HG03135 (cell line): ENCODE data around the gene CNTNAP4.

Source experiments
- ATAC-seq: cut with Tn5 transposase; IDR thresholded peaks from one replicate; pipeline ENCODE4 v1.9.1; 2021; ENCODE audit warnings: mild to moderate bottlenecking, moderate library complexity; ENCODE audit not compliant: unreplicated experiment

CNTNAP4 gene

DNA sequence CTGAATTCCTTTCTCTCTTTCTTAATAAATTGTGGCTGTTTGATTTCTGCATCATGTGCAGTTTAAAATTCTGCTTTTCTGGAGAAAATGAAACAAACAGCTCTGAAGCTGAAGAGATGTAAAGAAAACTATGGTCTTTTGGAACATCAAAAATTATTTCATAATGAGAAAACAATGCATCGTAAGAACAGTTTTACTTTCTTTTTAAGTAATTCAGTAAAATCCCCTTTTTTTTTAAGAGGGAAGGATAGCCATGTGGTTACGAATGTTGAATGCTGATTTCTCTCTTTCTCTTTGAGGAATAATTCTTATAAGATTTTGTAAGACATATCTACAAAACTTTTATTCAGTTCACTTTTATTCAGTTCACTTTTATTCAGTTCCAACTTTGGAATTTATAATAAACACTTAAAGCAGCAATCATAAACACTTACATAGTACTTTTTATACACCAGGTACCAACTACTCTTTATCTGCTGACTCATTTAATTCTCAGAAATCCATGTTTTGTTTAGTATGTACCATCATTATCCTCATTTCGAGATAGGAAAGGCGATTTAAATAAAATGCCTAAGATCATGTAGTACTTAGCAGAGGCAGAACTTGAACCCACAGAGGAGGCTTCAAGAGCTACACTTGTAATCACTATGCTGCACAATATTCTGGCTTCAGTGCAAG, 26.6 kb downstream of the CNTNAP4 start:
- ATAC-seq: no peak

DNA sequence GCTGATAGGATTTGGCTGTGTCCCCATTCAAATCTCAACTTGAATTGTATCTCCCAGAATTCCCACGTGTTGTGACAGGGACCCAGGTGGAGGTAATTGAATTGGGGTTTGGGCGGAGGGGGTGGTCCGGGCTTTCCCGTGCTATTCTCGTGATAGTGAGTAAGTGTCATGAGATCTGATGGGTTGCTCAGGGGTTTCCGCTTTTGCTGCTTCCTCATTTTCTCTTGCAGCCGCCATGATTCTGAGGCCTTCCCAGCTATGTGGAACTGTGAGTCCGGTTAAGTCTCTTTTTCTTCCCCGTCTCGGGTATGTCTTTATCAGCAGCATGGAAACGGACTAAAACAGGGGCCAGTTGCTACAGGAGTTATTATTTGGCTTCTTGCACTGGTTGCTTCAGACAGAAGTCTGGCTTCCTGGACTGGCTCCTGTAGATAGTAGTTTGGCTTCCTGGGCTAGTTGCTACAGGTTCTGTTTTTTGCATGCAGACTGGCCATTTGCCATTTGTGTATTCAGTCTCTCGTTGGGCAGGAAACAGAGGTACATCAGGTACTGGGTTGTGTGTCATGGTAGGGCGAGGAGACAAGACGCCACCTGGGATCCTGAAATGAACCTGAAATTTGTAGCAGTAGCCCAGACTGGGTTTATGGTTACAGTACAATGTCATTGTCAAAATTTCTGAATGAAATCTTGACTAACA, 32.6 kb downstream of the CNTNAP4 start:
- ATAC-seq: no peak

DNA sequence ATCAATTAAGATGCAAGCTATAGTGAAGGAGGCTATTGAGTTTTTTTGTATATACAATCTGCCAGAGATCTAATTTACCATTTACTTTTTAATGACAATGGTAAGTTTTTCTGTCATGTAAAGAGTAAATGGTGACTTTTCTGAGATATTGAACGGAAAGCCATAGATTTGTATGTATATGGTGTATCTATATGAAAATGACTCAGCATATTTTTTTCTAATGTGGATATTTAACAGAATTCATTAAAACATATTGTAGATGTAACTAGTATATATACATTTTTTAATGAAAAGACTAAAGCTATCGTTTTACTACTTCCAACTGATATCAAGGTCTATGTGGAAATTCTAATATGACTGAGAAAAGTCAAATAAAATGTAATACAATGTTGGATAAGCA, 34.1 kb downstream of the CNTNAP4 start:
- ATAC-seq: no peak

DNA sequence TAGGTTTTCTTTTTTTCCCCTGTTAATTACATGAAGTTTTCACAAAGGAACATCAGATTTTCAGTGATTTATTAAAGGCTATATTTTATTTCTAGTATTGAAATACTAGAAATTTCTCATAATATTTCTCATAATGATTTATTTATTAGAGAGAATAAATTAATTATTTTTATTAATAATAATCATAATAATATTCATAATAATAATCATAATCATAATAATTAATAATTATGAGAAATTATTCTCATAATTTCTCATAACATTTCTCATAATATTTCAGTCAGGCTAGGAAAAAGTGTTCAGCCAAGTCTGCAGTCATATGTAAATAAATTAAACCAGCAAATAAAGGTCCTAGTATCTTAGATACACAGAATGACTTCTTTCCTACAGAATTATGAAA, 41.4 kb downstream of the CNTNAP4 start:
- no peak for ATAC-seq

DNA sequence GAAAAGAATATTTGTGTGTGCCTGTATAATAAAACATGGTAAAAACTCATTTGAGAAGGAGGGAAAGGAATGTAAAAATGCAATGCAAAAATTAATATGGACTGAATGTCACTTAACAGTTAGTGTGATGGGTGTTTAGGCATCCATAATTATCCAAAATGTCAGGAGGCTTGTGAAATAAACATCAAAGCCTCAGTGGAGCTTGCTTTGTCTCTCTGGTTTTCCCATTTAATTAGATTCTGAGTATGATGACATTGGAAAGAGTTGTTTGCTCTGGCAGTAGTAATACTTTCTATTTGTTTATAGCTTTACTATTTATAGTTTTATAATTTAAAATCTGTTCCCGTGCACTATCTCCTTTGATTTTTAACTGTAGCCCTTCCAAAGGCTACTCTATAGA, 51.9 kb downstream of the CNTNAP4 start:
- no peak for ATAC-seq

DNA sequence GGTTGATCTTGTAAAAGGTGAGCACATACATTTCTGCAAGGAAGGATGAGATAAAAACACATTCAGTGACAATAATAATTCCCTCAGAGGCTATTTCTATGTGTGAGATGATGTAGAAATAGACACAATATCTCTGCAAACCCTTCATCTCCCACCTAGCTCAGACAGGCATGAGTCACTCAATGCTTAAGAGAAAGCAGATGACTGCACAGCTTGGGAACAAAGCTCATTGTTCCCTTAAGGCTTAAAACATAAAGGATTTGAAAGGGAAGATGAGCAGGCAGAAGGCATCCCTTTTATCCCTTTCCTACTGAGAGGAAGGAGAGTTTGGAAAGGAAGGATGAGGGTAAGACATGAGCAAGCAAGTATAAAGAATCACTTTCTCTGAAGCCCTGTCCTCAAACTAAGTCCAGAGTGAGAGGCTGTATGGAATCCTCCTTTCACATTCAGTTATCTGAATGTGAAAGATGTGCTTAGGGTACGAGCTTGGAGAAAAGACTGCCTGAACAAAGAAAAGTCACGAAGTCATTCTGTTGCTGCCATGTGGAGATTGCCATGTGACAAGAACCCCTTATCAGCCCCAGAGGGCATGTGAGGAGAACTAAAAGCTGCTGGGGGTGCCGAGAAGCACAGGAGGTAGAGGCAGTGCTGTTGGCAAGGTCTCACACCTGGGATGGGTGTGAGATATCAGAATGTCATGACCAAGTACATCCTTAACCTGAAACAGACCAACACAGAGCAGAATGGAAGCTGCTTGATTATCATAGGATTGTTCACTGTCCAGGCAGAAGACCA, 58.2 kb downstream of the CNTNAP4 start:
- no peak for ATAC-seq

DNA sequence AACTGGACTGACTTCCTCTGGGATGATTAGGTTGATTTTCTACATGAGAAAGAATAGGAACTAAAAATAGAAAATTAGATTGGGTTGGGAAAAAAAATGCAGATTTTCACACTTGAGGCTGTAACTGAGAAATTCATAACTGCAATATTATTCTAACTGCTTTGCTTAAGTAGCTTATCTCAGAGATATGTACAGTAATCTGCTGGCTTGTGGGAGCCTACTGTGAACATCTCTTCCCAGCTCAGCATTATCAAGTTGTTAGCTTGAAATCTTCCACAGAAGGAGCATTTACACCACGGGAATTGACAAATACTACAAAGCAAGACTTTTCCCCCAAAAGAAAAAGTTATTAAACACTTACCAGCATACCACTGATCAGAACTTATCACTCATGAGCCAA, 58.9 kb downstream of the CNTNAP4 start:
- no peak for ATAC-seq

DNA sequence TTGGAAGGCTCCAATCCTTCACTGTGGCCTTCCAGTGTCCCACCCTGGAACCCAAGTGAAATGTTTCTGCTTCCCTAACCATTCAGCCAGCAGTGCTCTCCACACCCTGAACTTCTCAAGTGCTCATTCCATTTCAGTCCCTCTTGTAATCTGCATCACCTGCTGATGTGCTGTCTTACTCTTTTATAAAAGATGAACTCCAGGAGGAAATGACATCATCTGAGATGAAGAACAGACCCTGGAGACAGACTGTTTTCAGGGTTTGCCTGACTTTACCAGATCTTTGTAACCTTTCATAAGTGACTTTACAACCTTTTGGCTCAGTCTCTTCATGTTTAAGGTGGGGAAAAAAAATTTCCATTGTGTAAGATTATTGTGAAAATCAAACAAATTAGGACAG, 61.3 kb downstream of the CNTNAP4 start:
- ATAC-seq: no peak

DNA sequence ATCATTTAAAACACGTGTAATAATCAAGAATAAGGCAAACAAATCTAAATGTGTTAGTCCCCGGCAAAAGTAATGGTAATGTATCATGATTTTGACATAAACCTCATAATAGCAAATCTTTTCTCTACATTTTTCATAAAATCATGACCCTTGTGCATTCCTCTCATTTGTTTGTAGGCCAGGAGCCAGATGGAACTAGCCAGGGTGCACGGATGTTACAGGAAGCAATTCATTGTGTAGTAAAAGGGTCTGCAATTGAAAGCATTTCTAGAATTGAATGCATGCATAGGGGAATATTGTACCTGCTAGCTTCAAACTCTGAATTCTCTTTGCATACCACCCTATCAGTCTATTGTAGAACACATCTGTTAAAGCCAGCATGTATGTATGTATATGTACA, 66.6 kb downstream of the CNTNAP4 start:
- no peak for ATAC-seq

DNA sequence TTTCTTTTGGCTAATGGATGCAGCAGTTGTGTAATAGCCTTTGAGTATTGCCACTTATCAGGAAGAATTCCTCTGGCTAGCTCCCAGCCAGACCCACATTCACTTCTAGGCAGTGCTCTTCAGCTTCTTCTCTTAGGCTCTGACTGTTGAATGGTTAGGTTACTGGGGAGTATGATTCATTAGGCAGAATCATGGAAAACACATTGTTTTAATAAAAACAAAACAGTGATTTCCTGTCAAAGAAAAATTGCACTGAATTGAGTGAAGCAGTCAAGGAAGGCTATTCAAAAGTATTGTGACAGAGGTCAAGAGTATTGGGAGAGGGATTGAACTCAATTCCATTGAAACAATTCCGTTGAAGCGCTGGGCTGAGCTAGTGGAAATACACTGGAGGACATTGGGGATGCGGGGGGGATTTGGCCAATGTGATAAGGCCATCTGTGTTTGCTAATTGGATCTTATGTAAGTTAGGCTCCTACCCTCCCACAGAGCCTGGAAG, 68.0 kb downstream of the CNTNAP4 start:
- no peak for ATAC-seq

DNA sequence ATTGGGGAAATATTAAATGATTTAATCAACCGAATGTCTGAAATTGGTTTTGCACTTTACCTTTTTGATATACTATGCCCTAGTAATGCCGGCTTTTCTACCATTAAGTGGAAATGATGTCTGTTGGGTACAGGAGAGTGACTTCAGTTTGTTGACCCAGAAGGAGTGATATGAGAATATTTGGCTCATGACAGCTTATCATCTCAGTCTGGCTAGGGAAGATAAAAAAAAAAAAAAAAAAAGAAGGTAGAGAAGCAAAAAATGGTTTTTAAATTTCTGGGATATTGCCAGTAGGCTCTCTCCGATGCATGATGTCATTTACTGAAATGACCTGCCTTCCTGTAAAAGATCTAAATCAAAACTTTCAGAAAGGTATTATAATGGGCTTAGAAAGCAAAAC, 69.0 kb downstream of the CNTNAP4 start:
- ATAC-seq: no peak

DNA sequence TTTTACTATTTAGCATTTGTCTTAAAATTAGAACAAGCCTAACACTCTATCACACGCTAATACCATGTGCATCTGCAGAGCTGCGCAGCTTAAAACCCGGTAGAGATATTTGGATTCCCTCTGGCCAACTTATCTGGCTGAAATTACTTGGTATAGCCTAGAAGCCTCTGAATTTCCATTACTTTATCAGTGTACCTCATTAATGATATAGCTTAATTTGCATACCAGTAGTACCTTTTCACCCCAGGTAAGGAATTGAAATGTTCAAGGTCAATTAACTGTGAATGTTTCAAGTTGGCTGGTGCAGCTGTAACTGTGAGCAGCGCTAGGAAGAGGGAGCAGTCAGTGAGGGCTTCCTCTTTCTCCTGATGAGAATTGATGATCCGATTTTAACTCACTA, 74.2 kb downstream of the CNTNAP4 start:
- ATAC-seq: no peak

DNA sequence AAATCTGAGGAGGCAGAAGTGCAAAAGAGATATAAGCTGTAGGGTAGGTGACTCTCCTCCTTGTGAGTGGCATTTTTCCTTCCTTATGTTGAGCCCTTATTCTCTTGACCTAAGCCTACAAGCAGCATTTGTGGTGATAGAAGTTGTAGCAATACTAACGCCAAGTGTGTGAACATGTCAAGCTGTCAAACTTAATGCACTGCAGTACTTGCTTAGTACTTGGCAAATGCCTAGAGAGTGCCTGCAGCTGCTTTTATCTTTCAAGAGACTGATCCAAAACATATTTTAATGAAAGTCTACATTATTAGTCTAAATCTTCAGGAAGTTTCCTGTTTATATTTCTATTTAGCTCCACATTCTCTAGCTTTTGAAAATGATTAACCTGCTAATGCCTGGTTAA, 83.2 kb downstream of the CNTNAP4 start:
- ATAC-seq: no peak

DNA sequence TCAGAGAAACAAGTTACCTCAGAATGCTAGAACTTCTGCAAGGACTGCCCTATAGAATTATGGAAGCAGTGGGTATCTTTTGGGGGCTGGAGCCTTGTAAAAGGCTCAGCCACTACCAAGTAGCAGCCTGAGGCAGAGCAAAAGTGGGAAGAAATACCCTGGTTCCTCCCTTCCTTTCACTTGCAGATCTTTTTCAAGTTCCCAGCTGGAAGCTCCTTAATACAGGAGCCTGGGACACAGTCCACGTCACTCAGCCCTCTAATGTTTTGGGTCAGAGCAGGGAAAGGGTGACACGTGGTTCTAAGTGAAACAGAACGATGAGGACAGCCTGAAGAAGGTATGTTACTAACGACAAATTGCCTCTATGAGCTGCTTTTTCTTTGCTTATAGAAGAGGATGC, 93.1 kb downstream of the CNTNAP4 start:
- ATAC-seq: no peak

DNA sequence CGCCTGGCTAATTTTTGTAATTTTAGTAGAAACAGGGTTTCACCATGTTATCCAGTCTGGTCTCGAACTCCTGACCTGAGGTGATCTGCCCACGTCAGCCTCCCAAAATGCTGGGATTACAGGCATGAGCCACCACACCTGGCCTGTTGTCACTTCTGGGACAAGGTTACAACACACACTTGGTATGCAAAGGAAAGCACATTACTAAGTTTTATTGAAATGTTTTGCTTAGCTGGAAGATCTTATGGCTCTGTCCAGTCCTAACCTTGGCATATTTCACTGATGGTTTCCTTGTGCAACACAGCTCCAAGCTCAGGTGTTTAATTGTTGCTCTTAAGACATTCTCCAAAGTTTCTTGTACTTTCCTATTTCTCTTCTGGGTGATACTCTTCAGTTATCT, 94.2 kb downstream of the CNTNAP4 start:
- ATAC-seq: no peak

DNA sequence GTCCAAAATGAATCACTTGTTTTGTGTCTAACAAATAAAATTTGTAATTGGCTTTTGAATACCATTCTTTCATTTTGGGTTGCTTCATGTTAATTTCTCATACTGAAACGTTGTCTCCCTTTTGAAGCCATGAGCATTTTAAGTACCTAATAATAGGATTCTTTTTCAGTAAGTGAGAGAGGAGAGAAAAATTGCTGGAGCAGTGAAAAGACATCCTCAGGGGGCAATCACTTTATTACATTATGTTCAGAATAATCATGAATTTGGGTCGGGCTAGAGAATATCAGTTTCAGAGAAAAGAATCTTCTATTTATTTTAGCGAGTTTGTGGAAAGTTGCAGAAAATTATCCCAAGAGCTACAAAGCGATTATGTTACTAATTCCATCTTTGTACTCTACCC, 96.8 kb downstream of the CNTNAP4 start:
- ATAC-seq: no peak

DNA sequence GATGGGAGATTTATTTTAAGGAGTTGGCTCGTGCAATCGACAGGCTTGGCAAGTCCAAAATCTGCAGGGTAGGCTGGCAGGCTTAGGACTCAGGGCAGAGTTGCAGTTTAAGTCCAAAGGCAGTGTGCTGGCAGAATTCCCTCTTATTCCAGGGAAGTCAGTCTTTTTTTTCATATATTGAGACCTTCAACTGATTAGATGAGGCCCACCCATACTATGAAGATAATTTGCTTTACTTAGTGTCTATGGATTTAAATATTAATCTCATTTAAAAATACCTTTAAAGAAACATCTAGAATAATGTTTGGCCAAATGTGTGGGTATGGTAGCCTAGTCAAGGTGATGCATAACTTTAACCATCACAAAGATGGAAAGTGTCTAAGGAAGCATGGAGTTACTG, 99.8 kb downstream of the CNTNAP4 start:
- no peak for ATAC-seq

DNA sequence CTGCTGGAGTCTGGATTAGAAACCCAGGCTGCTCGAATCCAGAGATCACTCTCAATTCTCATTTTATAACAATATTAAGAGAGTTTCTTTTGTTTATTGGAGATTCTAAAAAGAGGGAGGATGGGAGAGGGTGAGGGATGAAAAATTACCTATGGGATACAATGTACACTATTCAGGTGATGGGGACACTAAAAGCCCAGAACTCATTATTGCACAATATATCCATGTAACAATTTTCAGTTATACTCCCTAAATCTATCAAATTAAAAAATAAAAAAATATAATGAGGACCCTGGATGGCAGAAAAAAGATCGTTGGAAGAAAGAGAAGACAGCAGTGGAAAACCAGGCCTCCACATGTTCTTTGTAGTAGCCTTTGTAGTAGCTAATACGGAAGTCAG, 100.8 kb downstream of the CNTNAP4 start:
- ATAC-seq: no peak

DNA sequence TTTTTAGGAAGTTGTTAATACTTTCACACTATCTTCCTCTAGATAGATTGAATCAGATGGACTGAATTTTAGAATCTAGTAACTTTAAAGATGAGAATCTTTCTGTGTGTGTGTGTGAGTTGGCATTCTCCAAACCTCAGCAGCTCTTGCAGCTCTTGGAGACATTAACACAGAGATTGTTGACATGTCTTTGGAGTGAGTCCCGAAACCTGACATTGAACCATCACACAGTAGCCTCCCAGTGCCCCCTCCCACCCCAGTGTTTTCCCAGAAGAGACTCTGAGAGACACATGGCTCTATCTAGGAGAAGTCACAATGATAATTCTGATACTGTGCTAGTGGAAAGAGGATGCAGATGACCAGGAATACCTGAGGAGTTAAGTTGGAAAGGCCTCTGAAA, 103.9 kb downstream of the CNTNAP4 start:
- no peak for ATAC-seq

DNA sequence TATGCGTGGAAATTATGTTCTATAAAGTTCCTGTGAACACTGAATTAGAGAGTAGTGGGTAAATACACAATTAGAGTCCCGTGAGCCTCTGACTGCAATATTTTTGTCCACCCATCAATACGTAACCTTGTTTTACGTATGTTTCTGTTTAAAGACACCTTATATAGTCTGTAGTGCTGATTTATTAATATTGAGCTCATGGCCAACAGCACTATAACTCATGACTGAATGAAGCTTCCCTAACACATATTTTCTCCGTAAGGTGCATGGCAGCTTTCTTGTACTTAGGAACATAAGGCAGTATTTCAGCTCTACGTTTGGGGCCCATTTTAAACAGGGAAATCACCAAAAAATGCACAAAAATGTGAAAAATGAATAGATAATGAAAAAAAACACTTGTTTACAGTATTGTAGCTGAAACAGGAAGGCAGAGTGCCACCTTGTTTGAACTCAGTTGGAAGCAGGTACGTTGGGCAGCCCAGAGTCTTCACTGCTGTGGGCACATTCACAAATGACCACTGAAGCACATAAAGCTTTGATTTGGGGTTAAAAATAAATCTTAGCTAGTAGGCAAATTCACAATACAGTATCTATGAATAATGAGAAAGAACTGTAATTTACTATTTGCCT, 108.5 kb downstream of the CNTNAP4 start:
- ATAC-seq: no peak

DNA sequence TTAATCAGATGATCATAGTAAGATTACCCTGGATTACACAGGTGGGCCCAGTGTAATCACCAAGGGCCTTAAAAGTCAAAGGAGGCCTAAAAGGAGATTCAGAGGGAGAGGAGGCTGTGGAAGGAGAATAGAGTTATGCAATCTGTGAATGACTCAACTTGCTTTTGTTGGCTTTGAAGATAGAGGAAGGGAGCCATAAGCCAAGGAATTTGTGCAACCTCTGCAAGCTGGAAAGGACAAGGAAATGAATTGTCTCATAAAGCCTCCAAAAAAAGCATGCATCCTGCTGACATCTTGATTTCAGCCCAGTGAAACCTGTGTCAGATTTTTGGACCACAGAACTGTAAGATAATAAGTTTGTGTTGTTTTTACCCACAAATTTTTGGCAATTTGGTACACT, 109.6 kb downstream of the CNTNAP4 start:
- no peak for ATAC-seq
